Activated naive CD8-positive, alpha-beta T cell treated with anti-CD3 and anti-CD28 coated beads for 36 hours (primary cell): ENCODE results near the gene SHB. TPM values are rescaled to one million over a fixed set of nuclear protein-coding genes. Genes with fewer than 3 reads are reported as not detected.
A peak's percentile ranks its signal among the peaks of the same experiment; 100 is the strongest.

Experiments
- DNase-seq: peaks from one replicate; pipeline ENCODE4 v3.0.0; 2021
- H3K27ac Mint-ChIP-seq: one replicate; pipeline ENCODE4 v1.8.0; 2022; ENCODE audit warnings: mild to moderate bottlenecking, moderate library complexity, mixed read lengths
- H3K27me3 Mint-ChIP-seq: one replicate; pipeline ENCODE4 v1.8.0; 2022; ENCODE audit warnings: mild to moderate bottlenecking, mixed read lengths
- H3K36me3 Mint-ChIP-seq: one replicate; pipeline ENCODE4 v1.8.0; 2021; ENCODE audit warnings: mild to moderate bottlenecking, mixed read lengths
- H3K4me1 Mint-ChIP-seq: one replicate; pipeline ENCODE4 v1.8.0; 2021; ENCODE audit warnings: mixed read lengths
- H3K4me3 Mint-ChIP-seq: one replicate; pipeline ENCODE4 v1.8.0; 2022; ENCODE audit warnings: mild to moderate bottlenecking, moderate library complexity, mixed read lengths
- H3K9me3 Mint-ChIP-seq: one replicate; pipeline ENCODE4 v1.8.0; 2022; ENCODE audit warnings: mixed read lengths
- total RNA-seq, 2 experiments: library from RNA; stranded (reverse); gene quantifications; one replicate each; pipeline ENCODE4 v1.2.3, GENCODE V29; 2021

SHB gene
- total RNA-seq, 2 experiments from 2014 or later, result 1.2 to 1.8 TPM

- peaks cover 21% of the 10 kb centered on the region for H3K4me1 Mint-ChIP-seq
- no peak overlapping the region for H3K4me3 Mint-ChIP-seq
- H3K36me3 Mint-ChIP-seq, result no peaks in the 10 kb centered on the region
- H3K27me3 Mint-ChIP-seq, result no peaks in the 10 kb centered on the region
- DNase-seq, result no peak
- no peak overlapping the region for H3K27ac Mint-ChIP-seq
- no peaks in the 10 kb centered on the region for H3K9me3 Mint-ChIP-seq
Measured at GRCh38 chr9:38006163-38006562, 62.9 kb downstream of the SHB start.

DNA sequence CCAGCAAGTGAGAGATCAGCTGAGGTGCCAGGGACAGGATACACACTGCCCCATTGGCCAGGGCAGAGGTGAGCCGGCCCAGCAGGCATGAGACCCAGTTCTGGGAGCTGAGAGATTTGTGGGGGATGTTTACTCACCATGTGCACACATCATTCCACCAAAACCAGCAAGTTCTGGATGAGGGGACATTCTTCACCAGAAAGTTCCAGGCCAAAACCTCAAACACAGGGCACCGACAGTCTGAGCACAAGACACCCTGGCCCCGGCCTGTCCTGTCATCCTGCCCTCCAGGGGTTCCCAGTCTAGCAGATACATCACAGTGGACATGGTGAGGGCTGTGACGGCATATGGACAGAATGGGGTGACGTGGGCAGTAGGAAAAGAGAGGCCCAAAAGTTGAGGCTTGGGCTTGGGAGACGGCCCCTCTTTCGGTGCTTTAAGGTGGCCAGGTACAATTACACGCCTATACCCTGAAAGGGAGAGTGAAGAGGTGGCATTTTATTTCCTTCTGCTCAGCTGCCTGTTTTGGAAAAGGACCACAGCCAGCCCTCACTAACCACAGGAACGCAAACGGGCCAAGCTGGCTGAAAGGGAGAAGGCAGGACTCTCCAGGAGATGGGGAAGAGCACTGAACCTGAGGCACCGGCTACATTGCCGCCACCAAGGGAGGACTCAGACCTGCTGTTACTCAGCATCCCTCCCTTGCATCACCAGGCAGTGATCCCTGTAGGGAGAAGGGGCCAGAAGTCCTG lies 64.0 kb downstream of the SHB start:
- no peaks in the 10 kb centered on the region for H3K27me3 Mint-ChIP-seq
- no peak overlapping the region for H3K4me3 Mint-ChIP-seq
- no peaks in the 10 kb centered on the region for H3K9me3 Mint-ChIP-seq
- peaks cover 21% of the 10 kb centered on the region for H3K4me1 Mint-ChIP-seq
- no peaks in the 10 kb centered on the region for H3K36me3 Mint-ChIP-seq
- no peak overlapping the region for H3K27ac Mint-ChIP-seq
- DNase-seq, result no peak

GRCh38 chr9:38003946-38004808 lies 64.8 kb downstream of the SHB start:
- no peaks in the 10 kb centered on the region for H3K9me3 Mint-ChIP-seq
- H3K27ac Mint-ChIP-seq, result peak overlapping the region; percentile 31
- H3K27me3 Mint-ChIP-seq, result no peaks in the 10 kb centered on the region
- DNase-seq, result no peak
- H3K4me1 Mint-ChIP-seq, result peaks cover 22% of the 10 kb centered on the region
- no peaks in the 10 kb centered on the region for H3K36me3 Mint-ChIP-seq
- H3K4me3 Mint-ChIP-seq, result no peak overlapping the region

DNA sequence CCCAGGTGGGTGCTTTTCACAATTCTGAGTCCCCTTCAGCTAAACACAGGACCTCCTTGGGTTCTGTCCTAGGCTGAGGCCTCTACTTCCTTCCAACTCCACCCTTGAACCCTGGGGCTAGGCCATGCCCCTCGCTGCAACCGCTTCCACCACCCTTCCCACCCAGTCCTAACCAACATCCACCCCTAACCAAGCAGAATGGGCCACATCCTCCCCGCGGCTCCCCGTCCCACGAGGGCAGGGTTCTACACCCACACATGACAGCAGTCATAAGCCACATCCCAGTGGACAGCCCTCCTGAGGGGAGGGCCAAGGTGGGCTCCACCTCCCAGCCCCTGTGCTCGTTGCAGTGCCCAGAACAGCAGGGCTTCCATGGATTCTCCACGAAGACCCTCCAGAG lies 65.8 kb downstream of the SHB start:
- Mint-ChIP-seq H3K4me1 (peaks cover 15% of the 10 kb centered on the region), H3K4me3 (no peak overlapping the region), H3K27ac (no peak overlapping the region), H3K9me3 (no peaks in the 10 kb centered on the region), H3K36me3 (no peaks in the 10 kb centered on the region), H3K27me3 (no peaks in the 10 kb centered on the region)
- DNase-seq, result no peak

- no peaks in the 10 kb centered on the region for H3K9me3 Mint-ChIP-seq
- H3K36me3 Mint-ChIP-seq, result no peaks in the 10 kb centered on the region
- no peak for DNase-seq
- H3K4me1 Mint-ChIP-seq, result peaks cover 6% of the 10 kb centered on the region
- H3K27ac Mint-ChIP-seq, result no peak overlapping the region
- H3K27me3 Mint-ChIP-seq, result no peaks in the 10 kb centered on the region
- no peak overlapping the region for H3K4me3 Mint-ChIP-seq
Measured at GRCh38 chr9:38001430-38001829, 67.6 kb downstream of the SHB start.

GRCh38 chr9:38000735-38001134 lies 68.3 kb downstream of the SHB start:
- H3K27me3 Mint-ChIP-seq, result no peaks in the 10 kb centered on the region
- H3K36me3 Mint-ChIP-seq, result no peaks in the 10 kb centered on the region
- H3K4me3 Mint-ChIP-seq, result no peak overlapping the region
- peaks cover 6% of the 10 kb centered on the region for H3K4me1 Mint-ChIP-seq
- no peak for DNase-seq
- H3K27ac Mint-ChIP-seq, result no peak overlapping the region
- no peaks in the 10 kb centered on the region for H3K9me3 Mint-ChIP-seq

- no peak overlapping the region for H3K4me3 Mint-ChIP-seq
Measured at GRCh38 chr9:38000332-38000731, 68.7 kb downstream of the SHB start.

DNA sequence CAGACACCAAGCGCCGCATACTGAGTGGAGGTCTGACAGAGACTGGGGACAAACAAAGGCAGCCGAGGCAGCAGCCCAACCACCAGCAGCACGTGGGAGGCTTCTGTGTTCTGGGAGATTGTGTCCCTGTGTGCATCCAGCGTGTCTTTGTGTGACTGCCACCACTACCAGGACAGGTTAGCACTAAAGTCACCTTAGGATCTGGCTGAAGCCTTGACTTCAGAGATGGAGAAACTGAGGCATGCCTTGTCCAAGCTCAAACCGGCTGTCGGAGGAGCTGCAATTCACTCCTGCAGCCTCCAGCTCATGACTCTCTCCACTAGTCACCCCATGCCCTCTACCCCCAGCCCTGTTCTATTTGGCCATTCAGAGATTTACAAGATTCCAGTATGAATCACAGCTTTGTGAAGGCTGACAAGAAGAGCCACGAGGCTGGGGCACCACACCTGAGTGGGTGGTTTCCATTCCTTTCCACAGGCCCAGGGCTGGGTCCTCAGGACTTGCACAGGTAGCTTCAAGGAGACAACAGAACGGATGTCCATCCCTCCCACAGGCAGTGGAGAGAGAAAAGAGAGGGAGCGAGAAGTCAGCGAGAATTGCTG lies 69.3 kb downstream of the SHB start:
- Mint-ChIP-seq H3K4me1 (peaks cover 13% of the 10 kb centered on the region), H3K27me3 (no peaks in the 10 kb centered on the region), H3K27ac (no peak overlapping the region)

More at GRCh38 chr9:38000332-38000731, 68.7 kb downstream of the SHB start:
- no peaks in the 10 kb centered on the region for H3K27me3 Mint-ChIP-seq
- H3K4me1 Mint-ChIP-seq, result peaks cover 9% of the 10 kb centered on the region
- no peaks in the 10 kb centered on the region for H3K36me3 Mint-ChIP-seq
- DNase-seq, result no peak
- no peaks in the 10 kb centered on the region for H3K9me3 Mint-ChIP-seq
- no peak overlapping the region for H3K27ac Mint-ChIP-seq

GRCh38 chr9:37998881-37999587 lies 70.0 kb downstream of the SHB start:
- H3K36me3 Mint-ChIP-seq, result no peaks in the 10 kb centered on the region
- H3K27me3 Mint-ChIP-seq, result peaks cover 4% of the 10 kb centered on the region
- H3K9me3 Mint-ChIP-seq, result no peaks in the 10 kb centered on the region
- H3K4me1 Mint-ChIP-seq, result peaks cover 17% of the 10 kb centered on the region
- no peak overlapping the region for H3K4me3 Mint-ChIP-seq
- no peak for DNase-seq
- no peak overlapping the region for H3K27ac Mint-ChIP-seq

More for the DNA sequence above, 69.3 kb downstream of the SHB start:
- Mint-ChIP-seq H3K36me3 (no peaks in the 10 kb centered on the region), H3K9me3 (no peaks in the 10 kb centered on the region), H3K4me3 (no peak overlapping the region)
- no peak for DNase-seq

GRCh38 chr9:37997636-37998374 lies 71.2 kb downstream of the SHB start:
- Mint-ChIP-seq H3K4me3 (no peak overlapping the region), H3K4me1 (peaks cover 15% of the 10 kb centered on the region), H3K9me3 (no peaks in the 10 kb centered on the region), H3K27ac (no peak overlapping the region), H3K36me3 (no peaks in the 10 kb centered on the region), H3K27me3 (peaks cover 5% of the 10 kb centered on the region)
- DNase-seq, result no peak

- Mint-ChIP-seq H3K27me3 (peaks cover 5% of the 10 kb centered on the region), H3K4me1 (peaks cover 15% of the 10 kb centered on the region), H3K27ac (no peak overlapping the region), H3K36me3 (no peaks in the 10 kb centered on the region), H3K4me3 (no peak overlapping the region), H3K9me3 (no peaks in the 10 kb centered on the region)
- DNase-seq, result no peak
Measured at GRCh38 chr9:37996819-37997217, 72.2 kb downstream of the SHB start.

DNA sequence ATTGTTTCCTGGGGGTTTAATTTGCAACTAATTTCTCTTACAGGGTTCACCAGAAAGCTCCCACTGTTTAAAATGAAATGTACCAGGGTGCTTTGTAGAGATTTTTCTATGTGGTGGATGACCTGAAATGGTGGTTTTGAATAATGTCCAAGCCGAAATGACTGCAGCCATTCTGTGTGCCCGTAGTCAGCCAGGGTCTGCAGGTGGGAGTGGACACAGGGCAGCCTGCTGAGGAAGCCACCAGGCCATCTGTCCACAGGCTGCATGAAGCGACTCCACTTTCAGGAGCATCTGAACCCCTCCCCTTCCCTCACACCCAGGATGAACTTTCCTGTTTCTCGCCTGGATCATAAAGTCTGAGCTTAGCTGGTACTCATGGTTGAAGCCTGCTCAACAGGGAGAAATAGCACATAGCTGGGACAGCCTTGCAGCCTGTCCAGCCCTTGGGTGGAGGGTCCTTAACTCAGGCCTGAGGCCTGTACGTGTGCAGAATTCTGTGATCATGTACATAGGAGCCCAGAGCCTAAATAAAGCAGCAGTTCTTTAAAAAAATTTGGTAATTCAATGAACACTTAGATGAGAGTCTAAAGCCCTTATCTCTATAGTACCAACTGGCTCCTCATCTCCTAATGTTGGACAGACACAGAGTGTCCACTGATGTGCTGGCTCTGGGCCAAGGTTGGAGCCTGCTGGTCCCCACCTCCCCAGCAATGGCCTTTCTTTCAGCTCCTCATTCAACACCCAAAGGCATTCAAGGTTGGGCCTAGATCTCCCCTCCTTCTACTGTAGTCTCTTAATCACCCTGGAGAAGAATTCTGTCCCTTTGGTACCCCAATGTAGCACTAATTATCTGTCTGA lies 72.8 kb downstream of the SHB start:
- no peak for DNase-seq
- Mint-ChIP-seq H3K27ac (no peak overlapping the region), H3K4me1 (peaks cover 15% of the 10 kb centered on the region), H3K9me3 (no peaks in the 10 kb centered on the region), H3K36me3 (no peaks in the 10 kb centered on the region), H3K27me3 (peaks cover 5% of the 10 kb centered on the region), H3K4me3 (no peak overlapping the region)

DNA sequence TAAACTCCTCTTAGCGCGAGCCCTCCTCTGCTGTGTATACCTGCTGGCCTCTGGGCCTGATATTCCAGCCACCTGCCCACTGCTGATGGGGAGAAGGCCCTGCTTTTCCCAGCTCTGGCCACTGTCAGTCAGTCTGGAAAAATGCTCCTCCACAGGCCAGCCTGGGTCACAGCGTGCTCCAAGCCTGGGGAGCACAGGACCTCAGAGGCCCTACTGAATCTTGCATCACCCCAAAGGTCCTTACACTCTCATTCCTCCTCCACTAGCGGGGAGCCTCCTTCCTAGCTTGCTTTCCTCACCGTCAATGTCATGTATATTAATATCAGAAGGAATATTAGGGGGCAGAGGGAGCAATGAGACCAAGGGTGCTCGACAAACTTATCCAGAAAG lies 73.7 kb downstream of the SHB start:
- H3K27ac Mint-ChIP-seq, result no peak overlapping the region
- no peak overlapping the region for H3K4me3 Mint-ChIP-seq
- H3K4me1 Mint-ChIP-seq, result peaks cover 15% of the 10 kb centered on the region
- no peak for DNase-seq
- no peaks in the 10 kb centered on the region for H3K9me3 Mint-ChIP-seq
- no peaks in the 10 kb centered on the region for H3K36me3 Mint-ChIP-seq
- H3K27me3 Mint-ChIP-seq, result peaks cover 5% of the 10 kb centered on the region
